HAP-1 (cell line): ENCODE measurements around the gene ATP10A.

Experiments
- DNase-seq, 2 experiments: peaks; one replicate each; pipeline ENCODE4 v3.0.0-alpha.2; 2016 to 2020; ENCODE audit warnings: low spot score in 2 of 2
- H3K27me3 ChIP-seq: fragments of 250-450 bp; sonication (Bioruptor Pico); 2 replicates; pipeline ENCODE4 v1.5.1; 2020; ENCODE audit warnings: low read depth, mild to moderate bottlenecking, moderate library complexity
- H3K36me3 ChIP-seq: fragments of 250-450 bp; sonication (Bioruptor Pico); replicated peaks from 2 replicates; pipeline ENCODE4 v1.5.1; 2020; ENCODE audit warnings: mild to moderate bottlenecking
- H3K4me1 ChIP-seq: fragments of 250-450 bp; sonication (Bioruptor Pico); 2 replicates; pipeline ENCODE4 v1.5.1; 2020; ENCODE audit warnings: mild to moderate bottlenecking
- H3K4me3 ChIP-seq: fragments of 250-450 bp; sonication (Bioruptor Pico); 2 replicates; pipeline ENCODE4 v1.5.1; 2020; ENCODE audit warnings: mild to moderate bottlenecking, moderate library complexity
- H3K9me3 ChIP-seq: fragments of 250-450 bp; sonication (Bioruptor Pico); 2 replicates; pipeline ENCODE4 v1.5.1; 2020; ENCODE audit warnings: mild to moderate bottlenecking, moderate library complexity
- in situ Hi-C: fragments of 300-500 bp; cut with MboI; formaldehyde crosslinking; loops from 3 replicates; pipeline ENCODE4 v1.14.3; 2020; ENCODE audit warnings: low sequenced_read_pairs, inconsistent platforms, mixed read lengths

ATP10A gene

DNA sequence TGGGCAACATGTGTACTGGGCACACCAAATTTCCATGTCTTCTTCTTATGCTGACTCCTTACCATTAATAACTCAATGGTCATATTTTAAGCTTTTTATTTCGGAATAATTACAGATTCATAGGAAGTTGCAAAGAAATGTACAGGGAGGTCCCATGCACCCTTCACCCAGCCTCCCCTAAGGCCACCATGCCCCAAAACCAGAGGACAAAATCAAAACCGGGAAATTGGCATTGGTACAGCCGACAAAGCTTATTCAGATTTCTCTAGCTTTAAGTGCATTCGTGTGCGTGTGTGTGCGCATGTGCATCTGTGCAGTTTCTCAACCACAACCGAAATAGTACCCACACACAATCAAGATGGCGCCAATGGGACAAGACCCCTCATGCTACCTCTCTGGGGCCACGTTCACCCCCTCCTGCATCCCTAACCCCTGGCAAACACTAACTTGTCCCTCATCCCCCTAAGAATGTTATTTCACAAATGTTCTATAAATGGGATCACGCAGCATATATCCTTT lies 23.4 kb downstream of the ATP10A start:
- DNase-seq, result no peak
- no peaks in the 10 kb centered on the region for H3K9me3 ChIP-seq
- in situ Hi-C loops, result no loop called here

DNA sequence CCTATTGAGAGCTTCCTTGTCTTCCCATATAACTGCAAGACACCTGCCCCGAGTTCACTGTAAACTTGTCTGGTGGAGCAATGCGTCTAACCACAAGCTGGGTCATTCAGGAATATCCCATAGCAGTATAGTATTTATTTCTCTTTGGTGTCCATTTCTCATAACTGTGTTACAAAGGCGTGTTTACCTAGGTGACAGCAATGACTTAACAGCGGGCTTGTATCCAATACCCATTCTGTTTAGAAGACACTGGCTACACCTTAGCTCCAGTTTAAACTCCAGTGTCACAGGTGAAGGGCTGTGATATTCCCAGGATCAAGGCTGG lies 24.3 kb downstream of the ATP10A start:
- in situ Hi-C loops, result no loop called here
- H3K9me3 ChIP-seq, result no peaks in the 10 kb centered on the region
- no peak for DNase-seq
- H3K36me3 ChIP-seq, result no peaks in the 10 kb centered on the region
- no peaks in the 10 kb centered on the region for H3K4me1 ChIP-seq
- H3K4me3 ChIP-seq, result no peak overlapping the region
- H3K27me3 ChIP-seq, result no peaks in the 10 kb centered on the region

More for the DNA sequence above, 23.4 kb downstream of the ATP10A start:
- no peaks in the 10 kb centered on the region for H3K4me1 ChIP-seq
- H3K36me3 ChIP-seq, result no peaks in the 10 kb centered on the region
- H3K27me3 ChIP-seq, result no peaks in the 10 kb centered on the region
- no peak overlapping the region for H3K4me3 ChIP-seq

DNA sequence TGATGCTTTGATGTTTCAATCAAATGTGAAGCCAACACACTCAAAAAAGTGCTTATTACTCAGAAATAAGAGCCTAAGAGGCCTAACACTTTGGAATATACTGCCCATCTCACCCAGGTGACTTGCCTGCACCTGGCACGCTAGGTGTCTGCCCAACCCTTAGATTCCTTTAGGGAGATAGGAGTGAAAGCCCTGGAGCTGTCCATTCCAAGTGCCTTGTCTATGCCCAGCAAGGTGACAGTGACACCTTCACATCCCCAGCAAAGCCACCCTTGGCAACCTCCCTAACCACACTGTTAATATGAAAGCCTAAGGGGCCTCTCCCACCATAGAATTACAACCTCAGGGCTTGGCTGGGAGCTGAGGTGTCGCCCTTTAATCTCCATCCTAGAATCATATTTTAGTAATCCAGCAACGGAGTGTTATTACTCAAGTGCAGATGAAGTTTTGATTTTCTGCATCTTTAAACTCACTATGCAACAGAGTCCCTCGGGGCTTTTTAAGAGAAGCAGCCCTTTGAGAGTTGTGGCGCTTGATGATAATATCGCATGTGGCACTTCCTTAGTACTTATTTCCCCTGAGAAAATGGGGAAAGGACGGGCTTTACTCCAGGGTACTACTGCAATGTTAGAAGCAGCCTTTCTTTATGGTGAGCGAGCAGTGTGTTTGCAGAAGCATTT lies 24.8 kb downstream of the ATP10A start:
- no peak for DNase-seq
- H3K4me3 ChIP-seq, result no peak overlapping the region
- no peaks in the 10 kb centered on the region for H3K36me3 ChIP-seq
- in situ Hi-C loops, result no loop called here
- H3K9me3 ChIP-seq, result no peaks in the 10 kb centered on the region
- no peaks in the 10 kb centered on the region for H3K27me3 ChIP-seq
- no peaks in the 10 kb centered on the region for H3K4me1 ChIP-seq

DNA sequence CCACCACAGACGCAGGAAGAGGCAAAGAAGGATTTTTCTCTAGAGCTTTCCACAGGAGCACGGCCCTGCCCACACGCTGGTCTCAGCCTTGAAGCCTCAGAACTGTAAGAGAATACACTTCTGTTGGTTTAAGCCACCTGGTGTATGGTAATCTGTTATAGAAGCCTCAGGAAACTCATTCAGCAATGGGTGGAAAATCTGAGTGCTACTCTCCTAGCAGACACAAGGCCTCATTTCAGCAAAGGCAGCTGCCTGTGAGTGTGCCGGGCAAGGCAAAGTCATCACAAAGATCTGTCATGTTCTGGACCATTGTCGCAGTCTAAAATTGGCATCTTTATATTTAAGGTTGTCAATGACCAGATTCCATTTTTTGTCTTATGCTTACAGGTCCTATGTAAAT lies 31.0 kb downstream of the ATP10A start:
- no peaks in the 10 kb centered on the region for H3K4me1 ChIP-seq
- no peaks in the 10 kb centered on the region for H3K27me3 ChIP-seq
- DNase-seq, result no peak
- no peak overlapping the region for H3K4me3 ChIP-seq
- H3K9me3 ChIP-seq, result no peaks in the 10 kb centered on the region
- H3K36me3 ChIP-seq, result no peaks in the 10 kb centered on the region
- in situ Hi-C loops, result no loop called here

DNA sequence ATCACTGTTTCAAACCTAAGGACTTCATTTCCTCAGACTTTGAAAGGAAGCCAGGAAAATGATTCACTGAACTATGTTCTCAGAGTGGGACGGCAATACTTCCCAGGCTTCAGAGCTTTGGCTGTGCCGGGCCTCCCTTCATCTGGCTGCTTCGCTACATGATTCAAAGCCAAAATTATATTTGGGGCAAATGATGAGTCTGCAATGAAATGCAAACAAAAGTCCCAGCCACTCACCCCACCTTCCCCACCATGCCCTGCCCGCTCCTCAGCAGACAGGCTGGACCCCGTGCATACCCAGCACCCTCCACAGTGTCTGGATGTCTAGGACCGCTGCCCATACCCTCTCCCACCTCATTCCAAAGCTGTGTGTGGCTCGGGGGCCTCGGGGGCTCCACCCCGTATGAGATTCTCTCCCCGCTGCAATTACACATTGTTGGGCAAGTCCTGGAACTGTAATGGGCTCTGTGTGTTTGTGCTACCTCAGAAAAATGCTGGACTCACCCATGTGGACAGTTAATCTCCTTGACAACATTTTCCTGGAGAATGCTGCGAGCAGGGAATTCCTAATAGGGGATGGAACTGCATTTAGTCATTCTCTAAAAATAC lies 32.2 kb downstream of the ATP10A start:
- in situ Hi-C loops, result no loop called here
- Histone ChIP-seq H3K36me3 (no peaks in the 10 kb centered on the region), H3K9me3 (peaks cover 6% of the 10 kb centered on the region; the same call in 1 of the 2 replicates), H3K27me3 (no peaks in the 10 kb centered on the region), H3K4me1 (no peaks in the 10 kb centered on the region), H3K4me3 (no peak overlapping the region)
- DNase-seq, result no peak

DNA sequence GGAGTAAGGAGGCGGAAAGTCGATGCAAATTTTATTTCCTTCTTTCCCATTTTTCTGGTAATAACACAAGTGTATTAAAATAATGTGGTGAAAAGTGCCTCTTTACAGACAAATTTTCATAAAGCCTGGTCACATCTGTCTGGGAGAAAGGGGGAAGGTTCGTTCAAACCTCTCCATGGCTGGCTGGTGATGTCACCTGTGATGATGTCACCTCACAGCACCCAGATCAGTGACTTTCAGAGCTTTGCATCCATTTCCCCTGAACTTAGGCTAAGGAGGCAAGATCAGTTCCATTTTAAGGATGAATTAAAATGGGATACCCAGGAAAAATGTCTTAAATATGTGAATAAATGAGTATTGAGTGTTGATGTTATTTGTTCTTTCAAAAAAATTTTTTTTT lies 34.1 kb downstream of the ATP10A start:
- Histone ChIP-seq H3K27me3 (no peaks in the 10 kb centered on the region), H3K4me1 (no peaks in the 10 kb centered on the region), H3K9me3 (peaks cover 6% of the 10 kb centered on the region; the same call in 1 of the 2 replicates), H3K4me3 (no peak overlapping the region), H3K36me3 (no peaks in the 10 kb centered on the region)
- in situ Hi-C loops, result no loop called here
- DNase-seq, result no peak

DNA sequence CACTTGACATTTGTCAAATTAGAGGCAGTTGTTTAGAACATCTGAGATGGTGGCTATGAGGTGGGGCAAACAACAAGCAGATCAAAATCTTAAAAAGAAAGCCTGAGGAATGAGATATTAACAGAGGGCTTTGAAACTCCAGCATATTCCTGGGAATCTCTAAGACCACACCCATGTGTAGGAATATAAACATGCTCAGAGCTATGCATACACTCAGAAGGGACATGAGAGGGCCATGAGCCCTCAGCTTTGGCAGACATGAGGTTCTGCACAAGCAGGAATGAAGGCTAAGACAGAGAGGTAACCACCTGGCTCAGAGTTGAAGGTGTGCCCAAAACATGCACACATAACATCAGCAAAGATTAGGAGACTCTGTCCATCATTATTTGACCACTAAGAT lies 37.9 kb downstream of the ATP10A start:
- H3K4me1 ChIP-seq, result no peaks in the 10 kb centered on the region
- H3K4me3 ChIP-seq, result no peak overlapping the region
- H3K9me3 ChIP-seq, result peaks cover 6% of the 10 kb centered on the region; the same call in 1 of the 2 replicates
- no peaks in the 10 kb centered on the region for H3K36me3 ChIP-seq
- in situ Hi-C loops, result no loop called here
- no peak for DNase-seq
- no peaks in the 10 kb centered on the region for H3K27me3 ChIP-seq

DNA sequence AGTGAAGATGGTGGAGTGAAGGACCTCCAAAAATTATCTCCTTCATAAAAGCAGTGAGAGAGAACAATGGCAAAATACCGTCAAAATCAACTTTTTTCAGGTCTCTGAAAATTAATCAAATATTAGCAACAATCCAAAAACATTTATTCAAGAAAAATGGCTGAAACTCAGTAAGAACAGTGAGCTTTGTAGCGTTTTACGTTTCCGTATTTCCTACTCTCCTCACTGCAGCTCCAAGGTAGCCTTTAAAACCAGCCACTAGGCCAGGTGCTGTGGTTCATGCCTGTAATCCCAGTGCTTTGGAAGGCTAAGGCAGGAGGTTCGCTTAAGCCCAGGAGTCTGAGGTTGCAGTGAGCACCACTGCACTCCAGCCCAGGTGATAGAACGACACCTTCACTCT lies 38.5 kb downstream of the ATP10A start:
- no peaks in the 10 kb centered on the region for H3K36me3 ChIP-seq
- no peak overlapping the region for H3K4me3 ChIP-seq
- H3K4me1 ChIP-seq, result no peaks in the 10 kb centered on the region; the same call in 1 of the 2 replicates
- in situ Hi-C loops, result no loop called here
- peaks cover 6% of the 10 kb centered on the region; the same call in 1 of the 2 replicates for H3K9me3 ChIP-seq
- H3K27me3 ChIP-seq, result no peaks in the 10 kb centered on the region
- DNase-seq, result no peak

DNA sequence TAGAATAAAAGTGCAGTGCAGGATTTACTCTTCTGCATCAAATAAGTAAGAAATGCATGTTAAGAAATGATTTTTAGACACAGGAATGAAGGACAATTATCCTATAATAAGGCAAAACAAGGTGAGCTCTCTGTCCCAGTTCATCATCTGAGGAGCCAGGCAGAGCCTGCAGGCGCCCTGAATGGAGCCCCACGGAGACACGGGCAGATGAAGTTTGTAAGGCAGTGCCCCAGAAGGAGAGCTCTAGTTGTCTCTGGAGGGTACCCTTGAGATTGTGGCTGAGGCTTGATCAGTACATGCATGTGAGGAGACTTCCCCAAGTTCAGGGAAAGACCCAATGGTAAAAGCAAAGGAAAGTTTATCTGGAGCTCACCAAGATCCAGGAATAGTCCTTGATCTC lies 50.3 kb downstream of the ATP10A start:
- no peak overlapping the region for H3K4me3 ChIP-seq
- in situ Hi-C loops, result no loop called here
- H3K36me3 ChIP-seq, result no peaks in the 10 kb centered on the region
- DNase-seq, result no peak
- no peaks in the 10 kb centered on the region for H3K27me3 ChIP-seq
- no peaks in the 10 kb centered on the region for H3K9me3 ChIP-seq
- peaks cover 3% of the 10 kb centered on the region; the same call in 1 of the 2 replicates for H3K4me1 ChIP-seq

DNA sequence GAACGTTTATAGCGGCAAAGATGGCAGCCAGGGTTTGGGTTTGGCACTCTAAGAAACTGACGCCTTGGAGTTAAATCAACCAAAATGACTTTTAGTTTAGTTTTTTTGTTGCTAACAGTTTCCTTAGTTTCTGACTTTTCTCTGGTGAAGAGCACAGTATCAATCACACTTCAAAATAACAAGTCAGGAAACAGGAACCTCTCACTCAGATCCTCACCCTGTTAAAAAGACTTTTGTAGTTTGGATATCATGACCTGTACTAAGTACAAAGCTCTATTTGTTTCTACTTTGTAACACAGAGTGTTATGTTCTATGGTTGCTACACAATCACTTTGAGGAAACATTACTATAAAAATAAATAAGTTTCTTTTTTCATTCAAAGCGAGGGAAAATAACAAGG lies 51.1 kb downstream of the ATP10A start:
- Histone ChIP-seq H3K36me3 (no peaks in the 10 kb centered on the region), H3K9me3 (no peaks in the 10 kb centered on the region), H3K4me3 (no peak overlapping the region), H3K27me3 (no peaks in the 10 kb centered on the region), H3K4me1 (peaks cover 3% of the 10 kb centered on the region; the same call in 1 of the 2 replicates)
- no peak for DNase-seq
- in situ Hi-C loops, result no loop called here

DNA sequence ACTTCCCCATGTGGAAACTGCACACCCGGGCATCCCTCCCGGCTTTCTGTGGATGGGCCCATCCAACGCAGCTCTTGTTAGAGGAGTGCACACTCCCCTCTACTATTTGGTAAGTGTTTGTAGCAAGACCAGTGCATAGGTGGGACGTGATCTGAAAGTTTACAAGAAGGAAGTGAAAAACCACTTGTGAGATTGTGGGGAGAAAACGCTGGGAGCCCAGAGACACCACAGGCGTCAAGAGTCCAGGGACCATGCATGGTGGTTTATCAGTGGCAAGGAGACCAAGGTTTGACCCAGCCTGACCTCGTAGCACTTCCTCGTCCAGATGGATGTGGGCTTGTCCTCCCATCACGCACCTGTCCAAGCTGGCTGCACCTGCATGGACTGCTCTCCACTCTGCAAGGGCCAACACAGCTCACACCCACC lies 51.6 kb downstream of the ATP10A start:
- in situ Hi-C loops, result no loop called here
- no peaks in the 10 kb centered on the region for H3K36me3 ChIP-seq
- H3K27me3 ChIP-seq, result no peaks in the 10 kb centered on the region
- H3K4me3 ChIP-seq, result no peak overlapping the region
- peaks cover 3% of the 10 kb centered on the region; the same call in 1 of the 2 replicates for H3K4me1 ChIP-seq
- no peak for DNase-seq
- H3K9me3 ChIP-seq, result no peaks in the 10 kb centered on the region

DNA sequence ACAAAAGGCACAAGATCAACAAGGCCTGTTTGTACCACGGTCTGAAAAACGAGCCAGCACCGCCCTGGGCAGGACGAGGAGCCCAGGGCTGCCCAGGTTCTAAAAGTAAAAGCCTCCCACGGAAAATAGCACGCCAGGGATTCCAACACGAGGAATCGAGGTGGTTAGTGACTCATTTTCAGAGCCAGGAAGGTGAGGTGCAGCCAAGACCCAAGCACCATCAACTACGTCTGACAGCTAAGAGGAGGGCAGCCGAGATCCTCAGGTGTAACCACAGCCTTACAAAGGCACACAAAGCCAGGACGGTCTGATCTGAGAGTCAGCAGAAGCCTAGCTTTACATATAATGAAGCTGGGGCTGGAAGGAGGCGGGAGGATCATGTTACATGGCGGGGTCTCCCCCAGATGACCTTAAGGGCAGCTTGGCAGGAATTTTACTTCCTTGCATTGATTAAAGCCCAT lies 52.5 kb downstream of the ATP10A start:
- no peak overlapping the region for H3K4me3 ChIP-seq
- in situ Hi-C loops, result no loop called here
- no peaks in the 10 kb centered on the region for H3K36me3 ChIP-seq
- DNase-seq, result no peak
- no peaks in the 10 kb centered on the region for H3K9me3 ChIP-seq
- H3K4me1 ChIP-seq, result 0 out of 2 replicates have a peak, but pooled peaks cover 3% of the 10 kb centered on the region
- H3K27me3 ChIP-seq, result no peaks in the 10 kb centered on the region

DNA sequence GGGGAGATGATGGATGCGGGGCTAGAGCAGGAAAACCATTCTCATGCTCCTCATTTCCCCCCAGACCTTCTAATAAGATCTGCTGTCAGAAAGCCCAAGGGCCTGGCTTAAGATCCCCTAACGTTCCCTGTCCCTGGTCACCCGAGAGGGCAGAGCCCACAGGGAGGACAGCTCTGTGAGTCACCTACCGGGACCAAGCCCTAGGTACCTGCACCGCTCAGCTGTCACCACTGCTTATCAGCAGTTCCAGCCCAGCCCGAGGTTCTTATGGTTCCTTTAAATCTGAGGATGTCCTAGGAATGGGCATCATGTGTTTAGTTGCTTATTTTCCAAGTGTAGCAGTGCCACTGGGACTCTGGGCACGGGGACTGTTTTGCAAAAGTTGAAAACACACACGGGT lies 53.0 kb downstream of the ATP10A start:
- Histone ChIP-seq H3K36me3 (no peaks in the 10 kb centered on the region), H3K9me3 (no peaks in the 10 kb centered on the region), H3K4me1 (0 out of 2 replicates have a peak, but pooled peaks cover 3% of the 10 kb centered on the region), H3K27me3 (no peaks in the 10 kb centered on the region), H3K4me3 (no peak overlapping the region)
- no peak for DNase-seq
- in situ Hi-C loops, result no loop called here

DNA sequence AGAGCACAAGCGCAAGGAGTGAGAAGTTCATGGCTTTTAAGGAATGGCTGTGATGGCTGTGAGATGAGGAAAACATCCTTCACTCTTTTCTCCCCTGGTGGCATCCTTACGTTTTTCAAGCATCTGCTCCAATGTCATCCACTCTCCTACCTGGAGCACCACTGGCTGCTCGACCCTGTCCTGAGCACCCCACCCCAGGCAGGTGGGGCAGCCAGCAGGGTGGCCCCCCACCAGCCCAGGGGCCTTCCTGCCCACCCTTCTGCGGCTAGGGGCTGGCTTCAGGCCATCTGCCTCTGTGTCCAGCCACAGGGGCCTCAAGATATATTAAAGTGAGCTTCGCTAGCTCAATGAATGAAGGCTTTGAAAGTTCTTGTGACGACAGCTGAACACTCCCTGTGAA lies 56.1 kb downstream of the ATP10A start:
- H3K27me3 ChIP-seq, result no peaks in the 10 kb centered on the region
- in situ Hi-C loops, result no loop called here
- DNase-seq, result no peak
- no peaks in the 10 kb centered on the region for H3K4me1 ChIP-seq
- H3K9me3 ChIP-seq, result no peaks in the 10 kb centered on the region
- no peaks in the 10 kb centered on the region for H3K36me3 ChIP-seq
- H3K4me3 ChIP-seq, result no peak overlapping the region
